Panc1 (cell line): ENCODE measurements around the gene SCAMP3. TPM values are rescaled to one million over a fixed set of nuclear protein-coding genes. Genes with fewer than 3 reads are reported as not detected.

Experiments
- ATAC-seq: fragments of 200-7000 bp; cut with Tn5 transposase; 2 replicates; pipeline ENCODE4 v1.9.1; 2020; ENCODE audit warnings: mild to moderate bottlenecking, moderate library complexity
- BruUV-seq: library from RNA; stranded (reverse); fragments of 400-500 nt; replicated peaks from 2 replicates; lab custom pipeline; 2021; lab: Mats Ljungman, UMichigan
- CTCF ChIA-PET: fragments of 300-600 bp; sonication (Branson Sonifier 250); formaldehyde crosslinking; loops from one replicate; lab custom pipeline; 2022; ENCODE audit warnings: antibody characterized with exemption; lab: Charles Lee
- POLR2A ChIA-PET: fragments of 300-600 bp; sonication (Branson Sonifier 250); formaldehyde crosslinking; loops from one replicate; lab custom pipeline; 2022; ENCODE audit warnings: antibody characterized with exemption; lab: Charles Lee
- DNase-seq: peaks from one replicate; pipeline ENCODE4 v3.0.0-alpha.2; 2010; ENCODE audit warnings: low read depth, low spot score
- H3K27ac ChIP-seq: 2 replicates; pipeline ENCODE4 v1.5.1; 2011; ENCODE audit warnings: mild to moderate bottlenecking, low read length, inconsistent platforms
- H3K27me3 ChIP-seq: fragments of 200-500 bp; sonication (Bioruptor generic); 2 replicates; pipeline ENCODE4 v1.6.0; 2014; ENCODE audit warnings: low read length, inconsistent platforms; ENCODE audit not compliant: control insufficient read depth, insufficient read depth
- H3K36me3 ChIP-seq: fragments of 200-500 bp; sonication (Bioruptor generic); 2 replicates; pipeline ENCODE4 v1.5.1; 2014; ENCODE audit warnings: inconsistent platforms, mild to moderate bottlenecking, low read length, moderate library complexity; ENCODE audit not compliant: control insufficient read depth, insufficient read depth
- H3K4me1 ChIP-seq: 2 replicates; pipeline ENCODE4 v1.5.1; 2011; ENCODE audit warnings: inconsistent platforms, mild to moderate bottlenecking, low read length, moderate library complexity; ENCODE audit not compliant: control insufficient read depth, insufficient read depth
- H3K4me3 ChIP-seq, 2 experiments: 2 replicates each; pipeline ENCODE4 v1.5.1; 2011 to 2012; ENCODE audit warnings: low read depth in 2 of 2, low read length in 2 of 2, mild to moderate bottlenecking in 2 of 2, inconsistent platforms in 1 of 2, moderate library complexity in 1 of 2
- H3K9me3 ChIP-seq: fragments of 200-500 bp; sonication (Bioruptor generic); 2 replicates; pipeline ENCODE4 v1.5.1; 2014; ENCODE audit warnings: low read depth, mild to moderate bottlenecking, inconsistent platforms, low read length, moderate library complexity; ENCODE audit not compliant: control insufficient read depth, insufficient read depth
- CTCF ChIP-seq: fragments of 450-650 bp; IDR thresholded peaks from 2 replicates; pipeline ENCODE4 v1.5.1; 2017; ENCODE audit warnings: mild to moderate bottlenecking
- POLR2AphosphoS5 ChIP-seq: IDR thresholded peaks from 2 replicates; pipeline ENCODE4 v1.6.1; 2012; ENCODE audit warnings: mild to moderate bottlenecking, low read depth, low read length, moderate library complexity
- REST ChIP-seq, 2 experiments: IDR thresholded peaks; 2 replicates each; pipeline ENCODE4 v1.6.1; 2011 to 2012; ENCODE audit warnings: low read depth in 2 of 2, control low read depth in 1 of 2, low read length in 1 of 2, mild to moderate bottlenecking in 1 of 2, moderate library complexity in 1 of 2; ENCODE audit not compliant: insufficient read depth in 1 of 2
- SIN3A ChIP-seq: IDR thresholded peaks from 2 replicates; pipeline ENCODE4 v1.6.1; 2012; ENCODE audit warnings: low read depth, mild to moderate bottlenecking, low read length, moderate library complexity, borderline replicate concordance; ENCODE audit not compliant: insufficient read depth
- TCF7L2 ChIP-seq: IDR thresholded peaks from 2 replicates; pipeline ENCODE4 v1.6.1; 2011; ENCODE audit warnings: mild to moderate bottlenecking, low read depth, low read length, inconsistent platforms
- in situ Hi-C: cut with HindIII; loops from 2 replicates; pipeline ENCODE4 v1.10.0; 2016; ENCODE audit warnings: low sequenced_read_pairs, low pct_unique_long_range_greater_than_20kb
- intact Hi-C: fragments of 100-400 bp; cut with micrococcal nuclease; formaldehyde crosslinking; loops from one replicate; pipeline ENCODE4 v1.10.0; 2022; ENCODE audit not compliant: unreplicated experiment
- total RNA-seq: library from RNA; stranded (reverse); gene quantifications from one replicate; pipeline ENCODE4 v1.2.1, GENCODE V29; 2021; ENCODE audit not compliant: unreplicated experiment

SCAMP3 gene
- total RNA-seq, 1 experiment from 2014 or later = 200 TPM

DNA sequence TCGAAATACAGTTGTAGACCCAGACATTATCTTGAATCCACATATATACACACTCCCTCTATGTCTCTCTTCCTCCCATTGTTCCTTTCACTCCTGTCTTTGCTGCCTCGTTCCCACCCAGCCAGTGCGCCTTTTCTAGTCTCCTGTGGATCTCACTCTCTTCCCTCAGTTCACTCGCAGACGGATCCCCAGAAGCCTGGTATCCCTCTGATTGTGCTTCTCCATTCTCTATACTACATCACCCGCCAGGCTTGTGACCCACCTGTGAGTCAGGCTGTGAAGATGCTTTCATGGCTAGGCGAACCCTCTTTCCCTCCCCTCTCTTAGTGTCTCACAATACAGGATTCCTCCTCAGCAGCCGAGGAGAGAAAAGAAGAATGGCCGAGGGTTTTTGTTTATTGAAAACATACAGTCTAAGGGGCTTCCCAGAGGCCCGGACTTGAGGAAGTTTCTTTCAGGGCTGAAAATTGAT lies 16.6 kb upstream of the SCAMP3 start:
- CTCF ChIA-PET = interaction anchor here (1.0 to 1.4 kb wide), 2 partner anchors 28 to 45 kb away, joined by 3 to 7 read pairs; no protein-coding TSS in a partner anchor
- intact Hi-C loops (no loop called here), in situ Hi-C loops (no loop called here)
- ATAC-seq (no peak), DNase-seq (no peak)
- H3K27me3 ChIP-seq = no peaks in the 10 kb centered on the region
- no peaks in the 10 kb centered on the region for H3K9me3 ChIP-seq
- H3K27ac ChIP-seq = no peak overlapping the region
- POLR2A ChIA-PET = no interaction called here
- BruUV-seq = no TSS peak
- TF ChIP-seq POLR2AphosphoS5 (no peak), REST (IDR thresholded peaks at IDR 0.05; ENCODE audit: insufficient read depth in 1 of 2, low read depth in 2 of 2, low read length in 1 of 2) (no peak), TCF7L2 (no peak), CTCF (no peak), SIN3A (no peak)
- H3K4me1 ChIP-seq = peaks cover 15% of the 10 kb centered on the region
- no peaks in the 10 kb centered on the region for H3K36me3 ChIP-seq
- peak overlapping the region; percentile 70 to 80; a peak in 3 of 4 replicates for H3K4me3 ChIP-seq

DNA sequence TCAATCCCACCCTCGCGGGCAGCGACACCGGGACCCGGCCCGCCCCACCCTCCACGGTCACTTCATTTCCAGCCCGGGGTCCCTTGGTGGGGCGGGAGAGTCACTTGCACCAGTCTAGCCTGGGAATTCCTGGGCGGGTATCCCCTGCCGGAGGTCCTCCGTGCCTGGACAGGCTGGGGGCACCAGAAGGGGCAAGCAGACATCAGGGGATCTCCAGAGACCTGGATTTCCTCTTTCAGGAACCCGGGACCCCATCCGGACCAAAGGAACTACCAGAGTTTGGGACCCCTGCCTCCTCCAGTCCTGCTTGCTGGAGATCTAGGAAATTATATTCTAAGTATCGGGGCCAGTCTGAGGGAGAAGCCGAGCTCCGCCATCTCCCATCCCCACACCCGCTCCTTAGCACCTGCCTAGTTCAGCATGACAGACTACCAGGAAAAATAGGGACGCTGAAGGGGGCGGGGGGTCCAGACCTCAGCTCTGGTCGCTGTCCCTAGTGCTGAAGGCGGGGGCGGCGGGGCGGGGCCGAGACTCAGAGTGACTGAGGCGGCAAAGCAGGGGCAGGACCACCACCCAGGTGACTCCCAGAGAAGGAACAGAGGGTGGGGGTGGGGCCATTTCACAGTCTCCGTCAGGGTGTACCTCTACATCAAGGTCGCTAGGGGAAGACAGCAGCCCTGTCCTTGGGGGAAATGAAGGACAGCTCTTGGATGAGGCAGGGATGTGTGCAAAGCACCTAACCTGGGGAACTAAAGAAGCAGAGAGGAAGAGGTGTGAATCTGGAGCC lies 15.9 kb upstream of the SCAMP3 start:
- in situ Hi-C loops = no loop called here
- peak; percentile 60 for ATAC-seq
- Histone ChIP-seq H3K4me1 (peaks cover 15% of the 10 kb centered on the region), H3K36me3 (no peaks in the 10 kb centered on the region; the same call in 1 of the 2 replicates), H3K9me3 (no peaks in the 10 kb centered on the region), H3K27me3 (no peaks in the 10 kb centered on the region), H3K27ac (peak overlapping the region; percentile 56), H3K4me3 (peak overlapping the region; percentile 70 to 80)
- no peak; the same call in 1 of the 2 replicates for TF ChIP-seq CTCF
- no peak for TF ChIP-seq SIN3A
- 0 out of 2 replicates have a peak, but pooled peaks have one; percentile 0 for TF ChIP-seq TCF7L2
- peak; percentile 89 to 90 for TF ChIP-seq REST (IDR thresholded peaks at IDR 0.05; ENCODE audit: insufficient read depth in 1 of 2, low read depth in 2 of 2, low read length in 1 of 2)
- no peak for TF ChIP-seq POLR2AphosphoS5
- POLR2A ChIA-PET = no interaction called here
- no TSS peak for BruUV-seq
- no peak for DNase-seq
- intact Hi-C loops = loop anchor here (1.0 kb wide), 1 partner anchor 45 kb away; no protein-coding TSS in a partner anchor
- CTCF ChIA-PET = interaction anchor here (1.0 to 1.4 kb wide), 2 partner anchors 27 to 46 kb away, joined by 3 to 7 read pairs; no protein-coding TSS in a partner anchor
